Measurements from ENCODE around the gene KCNMA1.
A peak's percentile ranks its signal among the peaks of the same experiment; 100 is the strongest.

KCNMA1 gene

GRCh38 chr10:77051837-77052236, 585.8 kb downstream of the KCNMA1 start:
- no peak for DNase-seq

GRCh38 chr10:77049896-77050295, 587.7 kb downstream of the KCNMA1 start:
- DNase-seq: no peak

GRCh38 chr10:77049146-77049545, 588.5 kb downstream of the KCNMA1 start:
- no peak for DNase-seq

- DNase-seq: no peak
Observed at GRCh38 chr10:77045085-77045484, 592.5 kb downstream of the KCNMA1 start.

- DNase-seq: no peak
Observed at GRCh38 chr10:77043420-77043763, 594.2 kb downstream of the KCNMA1 start.

GRCh38 chr10:77042706-77043419, 594.7 kb downstream of the KCNMA1 start:
- DNase-seq: no peak

GRCh38 chr10:77041636-77042258, 595.9 kb downstream of the KCNMA1 start:
- DNase-seq: no peak

- no peak for DNase-seq
Observed at GRCh38 chr10:77038407-77038806, 599.2 kb downstream of the KCNMA1 start.

GRCh38 chr10:77037735-77038403, 599.7 kb downstream of the KCNMA1 start:
- no peak for DNase-seq

- no peak for DNase-seq
Observed at GRCh38 chr10:77036993-77037734, 600.4 kb downstream of the KCNMA1 start.

GRCh38 chr10:77036276-77036675, 601.3 kb downstream of the KCNMA1 start:
- no peak for DNase-seq

- no peak for DNase-seq
Observed at GRCh38 chr10:77034795-77035194, 602.8 kb downstream of the KCNMA1 start.

- no peak for DNase-seq
Observed at GRCh38 chr10:77034240-77034639, 603.4 kb downstream of the KCNMA1 start.

- peak; percentile 76 for DNase-seq
Observed at GRCh38 chr10:77032188-77032570, 605.4 kb downstream of the KCNMA1 start.

GRCh38 chr10:77031531-77032187, 605.9 kb downstream of the KCNMA1 start:
- DNase-seq: no peak

GRCh38 chr10:77030974-77031373, 606.6 kb downstream of the KCNMA1 start:
- peak; percentile 24 for DNase-seq

GRCh38 chr10:77029777-77030717, 607.6 kb downstream of the KCNMA1 start:
- peak; percentile 32 for DNase-seq

GRCh38 chr10:77028042-77028441, 609.6 kb downstream of the KCNMA1 start:
- DNase-seq: no peak

- DNase-seq: no peak
Observed at GRCh38 chr10:77027576-77027975, 610.0 kb downstream of the KCNMA1 start.

- DNase-seq: no peak
Observed at GRCh38 chr10:77027141-77027540, 610.5 kb downstream of the KCNMA1 start.

GRCh38 chr10:77026148-77026547, 611.5 kb downstream of the KCNMA1 start:
- no peak for DNase-seq

- peak; percentile 52 for DNase-seq
Observed at GRCh38 chr10:77024461-77024860, 613.1 kb downstream of the KCNMA1 start.

All from inflammatory macrophage treated with lipopolysaccharide for 4 hours (primary cell).